NOMO-1 (cell line): ENCODE results near the gene GRIK1.

Source experiments
- DNase-seq, 2 experiments: peaks; one replicate each; lab custom pipeline; 2025; ENCODE audit not compliant: unreplicated experiment in 2 of 2; lab: John Stamatoyannopoulos, UW

The GRIK1 gene

GRCh38 chr21:29788752-29789151 is 151.0 kb downstream of the GRIK1 start:
- no peak for DNase-seq

GRCh38 chr21:29787361-29787909 is 152.4 kb downstream of the GRIK1 start:
- no peak for DNase-seq

- DNase-seq, result peak; percentile 5 to 23
Measured at GRCh38 chr21:29786496-29787360, 153.1 kb downstream of the GRIK1 start.

- DNase-seq, result no peak
Measured at GRCh38 chr21:29777160-29777559, 162.6 kb downstream of the GRIK1 start.

GRCh38 chr21:29775462-29775861 is 164.3 kb downstream of the GRIK1 start:
- no peak for DNase-seq

GRCh38 chr21:29771491-29772066 is 168.2 kb downstream of the GRIK1 start:
- DNase-seq, result no peak

- DNase-seq, result no peak
Measured at GRCh38 chr21:29763674-29764073, 176.1 kb downstream of the GRIK1 start.

GRCh38 chr21:29762570-29763082 is 177.2 kb downstream of the GRIK1 start:
- no peak for DNase-seq

- DNase-seq, result no peak
Measured at GRCh38 chr21:29753216-29753615, 186.6 kb downstream of the GRIK1 start.

GRCh38 chr21:29751473-29752185 is 188.2 kb downstream of the GRIK1 start:
- DNase-seq, result no peak

GRCh38 chr21:29749957-29750356 is 189.8 kb downstream of the GRIK1 start:
- no peak for DNase-seq

- DNase-seq, result no peak
Measured at GRCh38 chr21:29749223-29749622, 190.6 kb downstream of the GRIK1 start.

- no peak for DNase-seq
Measured at GRCh38 chr21:29748391-29749167, 191.2 kb downstream of the GRIK1 start.

- DNase-seq, result no peak
Measured at GRCh38 chr21:29741761-29742160, 198.0 kb downstream of the GRIK1 start.

GRCh38 chr21:29739176-29739575 is 200.6 kb downstream of the GRIK1 start:
- peak in 1 of 2 experiments; percentile 10 for DNase-seq

GRCh38 chr21:29738730-29739129 is 201.1 kb downstream of the GRIK1 start:
- DNase-seq, result no peak

- no peak for DNase-seq
Measured at GRCh38 chr21:29737186-29737585, 202.6 kb downstream of the GRIK1 start.

GRCh38 chr21:29730281-29730680 is 209.5 kb downstream of the GRIK1 start:
- DNase-seq, result no peak

GRCh38 chr21:29726044-29726443 is 213.8 kb downstream of the GRIK1 start:
- no peak for DNase-seq

GRCh38 chr21:29725025-29725736 is 214.6 kb downstream of the GRIK1 start:
- DNase-seq, result no peak
